Gastrocnemius medialis (tissue), 4 donors: Measurements from ENCODE around the gene ALG14.

Source experiments
- POLR2A ChIP-seq, 2 donors: fragments of 450-650 bp; IDR thresholded peaks; one replicate each; pipeline ENCODE4 v1.6.1; 2017; ENCODE audit warnings: antibody characterized with exemption in 2 of 2, mild to moderate bottlenecking in 2 of 2, moderate library complexity in 2 of 2
- TF ChIP-seq, protein P1 (sequence below), 5 experiments: fragments of 450-650 bp in 3 of 5; fragments of 200-600 bp in 2 of 5; sonication (generic) in 2 of 5; IDR thresholded peaks in 4 of 5; conservative IDR thresholded peaks in 1 of 5; 1 replicate in 4 of 5; 2 replicates in 1 of 5; pipeline ENCODE4 v1.5.1; 2016 to 2019; ENCODE audit warnings: antibody characterized with exemption in 5 of 5, mild to moderate bottlenecking in 3 of 5, moderate library complexity in 3 of 5

DNA sequence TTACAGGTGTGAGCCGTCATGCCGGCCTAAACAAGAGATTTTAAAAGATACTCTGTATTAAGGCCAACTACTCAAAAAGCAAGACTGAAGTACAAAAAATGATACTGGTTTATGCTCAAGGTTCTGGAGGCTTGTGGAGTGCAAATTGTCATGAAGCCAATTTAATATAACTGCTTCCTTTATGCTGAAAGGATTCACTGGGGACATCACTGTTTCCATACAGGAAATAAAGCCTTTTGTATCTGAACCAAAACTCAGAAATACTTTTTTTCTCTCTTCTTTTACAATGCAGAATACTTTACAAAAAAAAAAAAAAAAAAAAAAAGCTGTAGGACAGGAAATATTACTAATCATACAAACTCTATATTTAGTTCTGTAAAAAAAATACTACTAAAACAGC lies 90.4 kb downstream of the ALG14 start:
- TF ChIP-seq POLR2A (IDR thresholded peaks at IDR 0.05), result no peak
- TF ChIP-seq, protein P1, sequence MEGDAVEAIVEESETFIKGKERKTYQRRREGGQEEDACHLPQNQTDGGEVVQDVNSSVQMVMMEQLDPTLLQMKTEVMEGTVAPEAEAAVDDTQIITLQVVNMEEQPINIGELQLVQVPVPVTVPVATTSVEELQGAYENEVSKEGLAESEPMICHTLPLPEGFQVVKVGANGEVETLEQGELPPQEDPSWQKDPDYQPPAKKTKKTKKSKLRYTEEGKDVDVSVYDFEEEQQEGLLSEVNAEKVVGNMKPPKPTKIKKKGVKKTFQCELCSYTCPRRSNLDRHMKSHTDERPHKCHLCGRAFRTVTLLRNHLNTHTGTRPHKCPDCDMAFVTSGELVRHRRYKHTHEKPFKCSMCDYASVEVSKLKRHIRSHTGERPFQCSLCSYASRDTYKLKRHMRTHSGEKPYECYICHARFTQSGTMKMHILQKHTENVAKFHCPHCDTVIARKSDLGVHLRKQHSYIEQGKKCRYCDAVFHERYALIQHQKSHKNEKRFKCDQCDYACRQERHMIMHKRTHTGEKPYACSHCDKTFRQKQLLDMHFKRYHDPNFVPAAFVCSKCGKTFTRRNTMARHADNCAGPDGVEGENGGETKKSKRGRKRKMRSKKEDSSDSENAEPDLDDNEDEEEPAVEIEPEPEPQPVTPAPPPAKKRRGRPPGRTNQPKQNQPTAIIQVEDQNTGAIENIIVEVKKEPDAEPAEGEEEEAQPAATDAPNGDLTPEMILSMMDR (IDR thresholded peaks at IDR 0.05 in 4 of 5, conservative IDR thresholded peaks at IDR 0.05 in 1 of 5), result no peak
